HL-60/S4 treated with retinoic acid at 250 ng/mL for 4 days and 3 days (cell line): ENCODE measurements around the gene GNG4.
"Not testable (repeated sequence)": the region's sequence is repeated elsewhere in the genome, so short reads cannot be mapped to it uniquely, and the experiment has no call there.

Experiments
- in situ Hi-C: fragments of 300-500 bp; cut with MboI; formaldehyde crosslinking; loops from 2 replicates; pipeline ENCODE4 v1.7.0; 2022; ENCODE audit warnings: low sequenced_read_pairs

The GNG4 gene

GRCh38 chr1:235650341-235651169 is 971 bp upstream of the GNG4 start:
- in situ Hi-C loops: no loop called here

- in situ Hi-C loops: no loop called here
Observed at GRCh38 chr1:235648954-235649367, 623 bp downstream of the GNG4 start.

- in situ Hi-C loops: no loop called here
Observed at GRCh38 chr1:235648407-235648907, 1.1 kb downstream of the GNG4 start.

GRCh38 chr1:235647537-235647936 is 2.0 kb downstream of the GNG4 start:
- in situ Hi-C loops: not testable (repeated sequence)

- in situ Hi-C loops: no loop called here
Observed at GRCh38 chr1:235646463-235646862, 3.1 kb downstream of the GNG4 start.

GRCh38 chr1:235644693-235645305 is 4.8 kb downstream of the GNG4 start:
- in situ Hi-C loops: no loop called here

- in situ Hi-C loops: no loop called here
Observed at GRCh38 chr1:235643837-235644692, 5.5 kb downstream of the GNG4 start.

GRCh38 chr1:235642943-235643371 is 6.6 kb downstream of the GNG4 start:
- in situ Hi-C loops: no loop called here

- in situ Hi-C loops: no loop called here
Observed at GRCh38 chr1:235642011-235642942, 7.3 kb downstream of the GNG4 start.

GRCh38 chr1:235640580-235640979 is 9.0 kb downstream of the GNG4 start:
- in situ Hi-C loops: no loop called here

GRCh38 chr1:235639226-235640205 is 10.1 kb downstream of the GNG4 start:
- in situ Hi-C loops: no loop called here

- in situ Hi-C loops: not testable (repeated sequence)
Observed at GRCh38 chr1:235638612-235639011, 11.0 kb downstream of the GNG4 start.

GRCh38 chr1:235637756-235638534 is 11.6 kb downstream of the GNG4 start:
- in situ Hi-C loops: no loop called here

- in situ Hi-C loops: no loop called here
Observed at GRCh38 chr1:235635938-235636662, 13.5 kb downstream of the GNG4 start.

- in situ Hi-C loops: no loop called here
Observed at GRCh38 chr1:235632506-235633401, 16.8 kb downstream of the GNG4 start.

GRCh38 chr1:235631816-235632215 is 17.8 kb downstream of the GNG4 start:
- in situ Hi-C loops: no loop called here
